ENCODE measurements around the gene EVA1A. TPM values are rescaled to one million over a fixed set of nuclear protein-coding genes. Genes with fewer than 3 reads are reported as not detected.

Gene EVA1A
- total and polyA plus RNA-seq, 4 donors: 45.7 to 206 (median 100) TPM

DNA sequence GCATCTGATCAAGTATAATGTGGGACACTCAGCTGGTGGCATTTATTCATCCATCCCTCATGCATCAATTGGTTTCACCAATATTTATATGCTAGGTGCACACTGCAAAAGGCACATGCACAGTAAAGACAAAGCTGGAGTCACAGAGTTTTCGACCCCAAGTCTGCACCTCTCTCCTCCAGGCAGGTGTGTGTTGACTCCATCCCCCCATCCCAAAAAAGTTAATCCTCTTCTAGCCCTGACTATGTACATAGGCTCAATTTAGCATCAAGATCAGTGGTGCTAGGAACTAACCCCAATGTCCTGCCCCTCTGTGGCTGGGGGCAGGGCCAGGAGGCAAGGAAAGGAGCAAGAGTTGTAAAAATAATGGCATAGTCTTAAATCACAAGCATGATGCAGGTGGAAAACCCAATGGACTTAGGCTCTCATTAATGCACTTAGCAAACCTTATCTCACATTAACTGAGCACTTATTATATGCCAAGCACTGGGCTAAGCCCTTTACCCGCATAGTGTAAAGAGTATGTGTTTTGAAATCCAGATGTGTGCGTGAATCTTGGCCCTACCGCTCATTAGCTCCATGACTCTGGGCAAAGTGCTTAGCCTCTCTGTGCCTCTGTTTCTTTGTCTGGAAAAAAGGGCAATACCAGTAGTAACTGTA lies 3.1 kb downstream of the EVA1A start (continued):
- TF ChIP-seq, protein P1, sequence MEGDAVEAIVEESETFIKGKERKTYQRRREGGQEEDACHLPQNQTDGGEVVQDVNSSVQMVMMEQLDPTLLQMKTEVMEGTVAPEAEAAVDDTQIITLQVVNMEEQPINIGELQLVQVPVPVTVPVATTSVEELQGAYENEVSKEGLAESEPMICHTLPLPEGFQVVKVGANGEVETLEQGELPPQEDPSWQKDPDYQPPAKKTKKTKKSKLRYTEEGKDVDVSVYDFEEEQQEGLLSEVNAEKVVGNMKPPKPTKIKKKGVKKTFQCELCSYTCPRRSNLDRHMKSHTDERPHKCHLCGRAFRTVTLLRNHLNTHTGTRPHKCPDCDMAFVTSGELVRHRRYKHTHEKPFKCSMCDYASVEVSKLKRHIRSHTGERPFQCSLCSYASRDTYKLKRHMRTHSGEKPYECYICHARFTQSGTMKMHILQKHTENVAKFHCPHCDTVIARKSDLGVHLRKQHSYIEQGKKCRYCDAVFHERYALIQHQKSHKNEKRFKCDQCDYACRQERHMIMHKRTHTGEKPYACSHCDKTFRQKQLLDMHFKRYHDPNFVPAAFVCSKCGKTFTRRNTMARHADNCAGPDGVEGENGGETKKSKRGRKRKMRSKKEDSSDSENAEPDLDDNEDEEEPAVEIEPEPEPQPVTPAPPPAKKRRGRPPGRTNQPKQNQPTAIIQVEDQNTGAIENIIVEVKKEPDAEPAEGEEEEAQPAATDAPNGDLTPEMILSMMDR (IDR thresholded peaks at IDR 0.05; ENCODE audit: low read depth, low read length, missing input control): no peak
- TF ChIP-seq RXRA (IDR thresholded peaks at IDR 0.05) (no peak), HNF4A (conservative IDR thresholded peaks at IDR 0.05) (no peak), JUND (IDR thresholded peaks at IDR 0.05) (no peak), EGR1 (IDR thresholded peaks at IDR 0.05; ENCODE audit: low read depth in 2 of 2) (no peak)

- no peak for TF ChIP-seq YY1 (IDR thresholded peaks at IDR 0.05)
- no peak for TF ChIP-seq GABPA (IDR thresholded peaks at IDR 0.05 in 1 of 2, conservative IDR thresholded peaks at IDR 0.05 in 1 of 2)
- TF ChIP-seq FOXA2 (IDR thresholded peaks at IDR 0.05): no peak
- TF ChIP-seq TAF1 (conservative IDR thresholded peaks at IDR 0.05): no peak
- TF ChIP-seq, protein P1 (IDR thresholded peaks at IDR 0.05; ENCODE audit: low read depth, low read length, missing input control): no peak
- no peaks in the 10 kb centered on the region for H3K9me3 ChIP-seq (ENCODE audit: control insufficient read depth in 4 of 4, low read length in 3 of 4)
- H3K27me3 ChIP-seq (ENCODE audit: control insufficient read depth in 4 of 4, insufficient read depth in 4 of 4, low read length in 3 of 4): no peaks in the 10 kb centered on the region
- H3K36me3 ChIP-seq (ENCODE audit: control insufficient read depth in 4 of 4, insufficient read depth in 3 of 4, low read depth in 1 of 4, low read length in 3 of 4): no peaks in the 10 kb centered on the region
- WGBS: 87% methylated on average over 7 of the region's 7 CpGs
- H3K4me3 ChIP-seq (ENCODE audit: low read depth in 1 of 3, low read length in 3 of 3): no peak overlapping the region
- no peak overlapping the region for H3K9ac ChIP-seq (ENCODE audit: low read depth in 1 of 2, low read length in 2 of 2)
- H3K27ac ChIP-seq (ENCODE audit: low read depth in 1 of 2, low read length in 2 of 2): no peak overlapping the region
- peaks cover 0 to 27% (median 20%) of the 10 kb centered on the region in 4 donors for H3K4me1 ChIP-seq (ENCODE audit: control insufficient read depth in 4 of 4, insufficient read depth in 4 of 4, low read length in 3 of 4)
- peak; percentile 14 for DNase-seq (ENCODE audit: low spot score)
These were observed 3.9 kb downstream of the EVA1A start for GRCh38 chr2:75556679-75557366.

DNA sequence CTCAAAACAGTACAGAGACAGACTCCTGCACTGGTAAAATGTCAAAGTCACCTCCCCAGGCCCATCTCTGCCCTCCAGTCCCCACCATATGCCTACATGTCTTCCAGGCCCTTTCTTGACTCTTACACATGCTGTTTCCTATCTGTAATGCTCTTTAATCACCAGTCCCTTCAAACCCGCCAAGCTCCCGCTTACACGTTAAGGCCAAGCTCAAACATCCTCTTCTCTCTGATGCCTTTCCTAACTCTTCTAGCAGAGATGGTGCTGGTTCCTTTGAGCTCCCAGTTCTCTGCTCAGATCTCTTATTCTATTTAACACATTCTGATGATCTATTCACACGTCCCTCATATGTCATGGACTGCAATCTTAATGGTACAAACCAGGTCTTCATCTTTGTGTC lies 5.0 kb downstream of the EVA1A start:
- H3K9ac ChIP-seq (ENCODE audit: low read depth in 1 of 2, low read length in 2 of 2): no peak overlapping the region
- H3K4me1 ChIP-seq (ENCODE audit: control insufficient read depth in 4 of 4, insufficient read depth in 4 of 4, low read length in 3 of 4): peaks cover 0 to 22% (median 13%) of the 10 kb centered on the region in 4 donors
- DNase-seq (ENCODE audit: low spot score): peak; percentile 14
- H3K27ac ChIP-seq (ENCODE audit: low read depth in 1 of 2, low read length in 2 of 2): no peak overlapping the region
- H3K4me3 ChIP-seq (ENCODE audit: low read depth in 1 of 3, low read length in 3 of 3): no peak overlapping the region
- H3K36me3 ChIP-seq (ENCODE audit: control insufficient read depth in 4 of 4, insufficient read depth in 3 of 4, low read depth in 1 of 4, low read length in 3 of 4): no peaks in the 10 kb centered on the region
- WGBS: 92% methylated on average over 4 of the region's 4 CpGs
- no peaks in the 10 kb centered on the region for H3K27me3 ChIP-seq (ENCODE audit: control insufficient read depth in 4 of 4, insufficient read depth in 4 of 4, low read length in 3 of 4)
- H3K9me3 ChIP-seq (ENCODE audit: control insufficient read depth in 4 of 4, low read length in 3 of 4): no peaks in the 10 kb centered on the region
- TF ChIP-seq ZBTB33 (IDR thresholded peaks at IDR 0.05): no peak
- TF ChIP-seq, protein P1 (IDR thresholded peaks at IDR 0.05; ENCODE audit: low read depth, low read length, missing input control): no peak
- TF ChIP-seq HNF4G (IDR thresholded peaks at IDR 0.05): no peak
- no peak for TF ChIP-seq REST (IDR thresholded peaks at IDR 0.05)
- no peak for TF ChIP-seq NR2F2 (IDR thresholded peaks at IDR 0.05)
- no peak for TF ChIP-seq FOXA1 (IDR thresholded peaks at IDR 0.05)
- no peak for TF ChIP-seq ATF3 (IDR thresholded peaks at IDR 0.05)
- TF ChIP-seq YY1 (IDR thresholded peaks at IDR 0.05): no peak
- TF ChIP-seq FOXA2 (IDR thresholded peaks at IDR 0.05): no peak
- no peak for TF ChIP-seq MAX (IDR thresholded peaks at IDR 0.05)
- TF ChIP-seq TAF1 (conservative IDR thresholded peaks at IDR 0.05): no peak
